NCI-H2081 treated with DMSO at 0.1 percent for 48 hours (cell line): ENCODE data around the gene ASB1.

ENCODE experiments used
- DNase-seq: peaks from one replicate; lab custom pipeline; 2025; lab: John Stamatoyannopoulos, UW

Gene ASB1

GRCh38 chr2:238467062-238467461 is 40.3 kb downstream of the ASB1 start:
- DNase-seq, result no peak

- DNase-seq, result no peak
Measured at GRCh38 chr2:238467792-238468191, 41.1 kb downstream of the ASB1 start.

- DNase-seq, result no peak
Measured at GRCh38 chr2:238469155-238469554, 42.4 kb downstream of the ASB1 start.

- DNase-seq, result no peak
Measured at GRCh38 chr2:238473014-238473413, 46.3 kb downstream of the ASB1 start.

- DNase-seq, result no peak
Measured at GRCh38 chr2:238473523-238473922, 46.8 kb downstream of the ASB1 start.

- no peak for DNase-seq
Measured at GRCh38 chr2:238475034-238475433, 48.3 kb downstream of the ASB1 start.

- no peak for DNase-seq
Measured at GRCh38 chr2:238475566-238475965, 48.8 kb downstream of the ASB1 start.

- DNase-seq, result no peak
Measured at GRCh38 chr2:238476258-238476657, 49.5 kb downstream of the ASB1 start.

GRCh38 chr2:238478216-238478615 is 51.5 kb downstream of the ASB1 start:
- DNase-seq, result no peak

- no peak for DNase-seq
Measured at GRCh38 chr2:238479847-238480246, 53.1 kb downstream of the ASB1 start.

- no peak for DNase-seq
Measured at GRCh38 chr2:238483021-238483420, 56.3 kb downstream of the ASB1 start.

- no peak for DNase-seq
Measured at GRCh38 chr2:238483656-238484055, 56.9 kb downstream of the ASB1 start.

GRCh38 chr2:238484522-238485452 is 58.1 kb downstream of the ASB1 start:
- DNase-seq, result no peak

- DNase-seq, result no peak
Measured at GRCh38 chr2:238486123-238486848, 59.6 kb downstream of the ASB1 start.

GRCh38 chr2:238487134-238487533 is 60.4 kb downstream of the ASB1 start:
- no peak for DNase-seq

- DNase-seq, result no peak
Measured at GRCh38 chr2:238487652-238488346, 61.1 kb downstream of the ASB1 start.

- DNase-seq, result no peak
Measured at GRCh38 chr2:238488347-238488826, 61.7 kb downstream of the ASB1 start.

- no peak for DNase-seq
Measured at GRCh38 chr2:238489431-238489830, 62.7 kb downstream of the ASB1 start.

GRCh38 chr2:238489896-238490295 is 63.2 kb downstream of the ASB1 start:
- DNase-seq, result no peak

GRCh38 chr2:238492840-238493239 is 66.1 kb downstream of the ASB1 start:
- no peak for DNase-seq

GRCh38 chr2:238493411-238493810 is 66.7 kb downstream of the ASB1 start:
- no peak for DNase-seq

GRCh38 chr2:238493880-238494572 is 67.3 kb downstream of the ASB1 start:
- no peak for DNase-seq
